ENCODE measurements around the gene ANKMY2. TPM values are rescaled to one million over a fixed set of nuclear protein-coding genes. Genes with fewer than 3 reads are reported as not detected.

The ANKMY2 gene
- total RNA-seq, 1 donor from 2014 or later: 12.3 TPM

DNA sequence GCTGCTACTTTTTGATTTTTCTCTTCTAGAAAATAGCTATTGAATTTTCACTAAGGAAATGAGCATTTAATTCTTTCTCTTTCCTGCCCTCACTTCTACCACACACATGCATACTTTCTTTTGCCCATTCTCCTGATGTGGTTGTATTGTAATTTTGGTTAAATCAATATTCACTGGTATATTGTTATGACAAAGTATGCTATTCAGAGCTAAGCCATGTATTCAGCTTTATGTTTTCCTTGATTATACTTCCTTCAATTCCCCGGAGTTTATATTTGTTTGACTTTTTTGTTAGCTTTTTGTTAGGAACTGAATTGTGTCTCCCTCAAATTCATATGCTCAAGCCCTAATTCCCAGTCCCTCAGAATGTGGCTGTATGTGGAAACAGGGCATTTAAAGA is 94.9 kb downstream of the ANKMY2 start:
- no peaks in the 10 kb centered on the region for H3K9me3 ChIP-seq
- TF ChIP-seq CTCF (IDR thresholded peaks at IDR 0.05): no peak
- DNase-seq: no peak
- intact Hi-C loops (cut with DNase I): no loop called here
- ATAC-seq: no peak
- no peaks in the 10 kb centered on the region for H3K36me3 ChIP-seq
- no peaks in the 10 kb centered on the region for H3K4me1 ChIP-seq
- H3K27ac ChIP-seq: no peak overlapping the region
- H3K27me3 ChIP-seq: no peaks in the 10 kb centered on the region
- no peak overlapping the region for H3K4me3 ChIP-seq

Other genes starting within 250 kb of the ANKMY2 start
- 2.9 TPM for gene CRPPA, start 224.2 kb downstream of the ANKMY2 start, total RNA-seq
- gene SOSTDC1, start 180.0 kb downstream of the ANKMY2 start, total RNA-seq: 3.7 TPM
- gene LRRC72, start 118.9 kb downstream of the ANKMY2 start, total RNA-seq: not detected
- 28.0 TPM for gene BZW2, start 427 bp upstream of the ANKMY2 start, total RNA-seq
- gene TSPAN13, start 108.0 kb upstream of the ANKMY2 start, total RNA-seq: 185 TPM
- gene AGR2, start 159.2 kb upstream of the ANKMY2 start, total RNA-seq: 66.3 TPM
- gene AGR3, start 236.2 kb upstream of the ANKMY2 start, total RNA-seq: 37.2 TPM